Testis (tissue), 3 donors: Measurements from ENCODE around the gene SAP30BP. TPM values are rescaled to one million over a fixed set of nuclear protein-coding genes. Genes with fewer than 3 reads are reported as not detected.
A peak's percentile ranks its signal among the peaks of the same experiment; 100 is the strongest.

Experiments used
- DNase-seq: peaks from one replicate; pipeline ENCODE4 v3.0.0-alpha.2; 2019
- H3K27ac ChIP-seq, 2 donors: fragments of 200-600 bp; sonication (generic); one replicate each; pipeline ENCODE4 v1.5.1; 2019
- H3K27me3 ChIP-seq: fragments of 200-600 bp; sonication (generic); one replicate; pipeline ENCODE4 v1.5.1; 2019
- H3K36me3 ChIP-seq: fragments of 200-600 bp; sonication (generic); one replicate; pipeline ENCODE4 v1.5.1; 2017; ENCODE audit warnings: low read depth; ENCODE audit errors: missing control alignments
- H3K4me1 ChIP-seq: fragments of 200-600 bp; sonication (generic); one replicate; pipeline ENCODE4 v1.5.1; 2019
- H3K4me3 ChIP-seq, 2 donors: fragments of 200-600 bp; sonication (generic); one replicate each; pipeline ENCODE4 v1.5.1; 2017 to 2019
- H3K9me3 ChIP-seq: fragments of 200-600 bp; sonication (generic); one replicate; pipeline ENCODE4 v1.5.1; 2017
- POLR2A ChIP-seq: fragments of 450-650 bp; IDR thresholded peaks from one replicate; pipeline ENCODE4 v1.6.1; 2017; ENCODE audit warnings: antibody characterized with exemption, mild to moderate bottlenecking, moderate library complexity
- WGBS, 2 donors: methylation state at CpG; one replicate each; pipeline ENCODE4 v1.1.5; 2018; 5-methylcytosine and 5-hydroxymethylcytosine counted together
- intact Hi-C: fragments of 100-400 bp; cut with DNase I; formaldehyde crosslinking; loops from one replicate; pipeline ENCODE4 v1.15.1; 2023; ENCODE audit warnings: low total_unique reads
- polyA plus RNA-seq: library from polyadenylated mRNA; stranded (reverse); fragments of 350-450 nt; fragmentation: Illumina TruSeq; extraction: RNeasy Lipid Tissue Mini Kit (QIAGEN cat#74804); gene quantifications from one replicate; pipeline ENCODE4 v1.2.3, GENCODE V29; 2014; ENCODE audit warnings: low read depth, low replicate concordance; ENCODE audit not compliant: insufficient read depth
- total RNA-seq, 2 donors: library from RNA; depleted of rRNA; stranded (reverse); fragments of >200 nt; gene quantifications; one replicate each; pipeline ENCODE4 v1.2.3, GENCODE V29; 2016
- TF ChIP-seq, protein P1 (sequence below), 3 experiments: fragments of 450-650 bp in 2 of 3; fragments of 200-600 bp in 1 of 3; sonication (generic) in 1 of 3; IDR thresholded peaks; one replicate each; pipeline ENCODE4 v1.5.1; 2016 to 2019; ENCODE audit warnings: antibody characterized with exemption in 3 of 3, mild to moderate bottlenecking in 2 of 3, moderate library complexity in 1 of 3

SAP30BP gene
- total and polyA plus RNA-seq, 3 donors from 2014 or later: 78.4 to 95.9 (median 86.9) TPM

DNA sequence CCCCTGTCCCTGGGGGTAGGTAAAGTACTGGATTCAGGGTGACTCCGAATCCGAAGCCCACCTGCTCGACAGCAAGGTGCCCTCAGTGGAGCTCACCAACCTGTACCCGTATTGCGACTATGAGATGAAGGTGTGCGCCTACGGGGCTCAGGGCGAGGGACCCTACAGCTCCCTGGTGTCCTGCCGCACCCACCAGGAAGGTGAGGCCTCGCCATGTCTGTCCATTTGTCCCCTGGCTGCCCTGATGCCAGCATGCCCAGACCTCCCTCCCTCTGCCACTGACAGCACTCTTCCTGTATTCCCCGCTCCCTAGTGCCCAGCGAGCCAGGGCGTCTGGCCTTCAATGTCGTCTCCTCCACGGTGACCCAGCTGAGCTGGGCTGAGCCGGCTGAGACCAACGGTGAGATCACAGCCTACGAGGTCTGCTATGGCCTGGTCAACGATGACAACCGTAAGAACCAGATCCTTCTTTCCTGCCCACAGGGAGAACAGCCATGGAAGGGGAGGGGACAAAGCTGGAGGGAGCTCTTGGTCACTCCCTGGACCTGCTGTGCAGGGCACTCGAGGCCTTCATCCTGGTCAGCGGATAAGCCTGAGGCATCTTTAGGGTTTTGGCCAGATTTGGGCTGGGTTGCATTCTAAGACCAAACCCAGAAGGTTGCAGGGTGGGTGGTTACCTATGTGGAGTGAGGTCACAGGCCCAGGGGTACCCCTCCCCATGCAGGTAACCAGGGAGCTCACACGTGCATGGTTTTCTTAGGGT is 83.7 kb downstream of the SAP30BP start:
- peaks cover 22% of the 10 kb centered on the region for H3K4me1 ChIP-seq
- H3K27me3 ChIP-seq: no peaks in the 10 kb centered on the region
- no peaks in the 10 kb centered on the region for H3K9me3 ChIP-seq
- TF ChIP-seq, protein P1, sequence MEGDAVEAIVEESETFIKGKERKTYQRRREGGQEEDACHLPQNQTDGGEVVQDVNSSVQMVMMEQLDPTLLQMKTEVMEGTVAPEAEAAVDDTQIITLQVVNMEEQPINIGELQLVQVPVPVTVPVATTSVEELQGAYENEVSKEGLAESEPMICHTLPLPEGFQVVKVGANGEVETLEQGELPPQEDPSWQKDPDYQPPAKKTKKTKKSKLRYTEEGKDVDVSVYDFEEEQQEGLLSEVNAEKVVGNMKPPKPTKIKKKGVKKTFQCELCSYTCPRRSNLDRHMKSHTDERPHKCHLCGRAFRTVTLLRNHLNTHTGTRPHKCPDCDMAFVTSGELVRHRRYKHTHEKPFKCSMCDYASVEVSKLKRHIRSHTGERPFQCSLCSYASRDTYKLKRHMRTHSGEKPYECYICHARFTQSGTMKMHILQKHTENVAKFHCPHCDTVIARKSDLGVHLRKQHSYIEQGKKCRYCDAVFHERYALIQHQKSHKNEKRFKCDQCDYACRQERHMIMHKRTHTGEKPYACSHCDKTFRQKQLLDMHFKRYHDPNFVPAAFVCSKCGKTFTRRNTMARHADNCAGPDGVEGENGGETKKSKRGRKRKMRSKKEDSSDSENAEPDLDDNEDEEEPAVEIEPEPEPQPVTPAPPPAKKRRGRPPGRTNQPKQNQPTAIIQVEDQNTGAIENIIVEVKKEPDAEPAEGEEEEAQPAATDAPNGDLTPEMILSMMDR (IDR thresholded peaks at IDR 0.05): no peak
- no peak for TF ChIP-seq POLR2A
- H3K27ac ChIP-seq: no peak overlapping the region
- DNase-seq: no peak
- intact Hi-C loops: no loop called here
- no peak overlapping the region for H3K4me3 ChIP-seq
- 77 to 83% methylated on average over 12 to 23 of the region's 23 CpGs for WGBS, 2 donors
- no peaks in the 10 kb centered on the region for H3K36me3 ChIP-seq

- Histone ChIP-seq H3K27me3 (no peaks in the 10 kb centered on the region), H3K9me3 (no peaks in the 10 kb centered on the region), H3K27ac (no peak overlapping the region), H3K4me1 (peaks cover 22% of the 10 kb centered on the region), H3K4me3 (no peak overlapping the region), H3K36me3 (no peaks in the 10 kb centered on the region)
- TF ChIP-seq, protein P1 (IDR thresholded peaks at IDR 0.05): no peak
- TF ChIP-seq POLR2A: no peak
- WGBS, 2 donors: 89 to 94% methylated on average over 11 to 24 of the region's 24 CpGs
- DNase-seq: no peak
- intact Hi-C loops: no loop called here
Measured at GRCh38 chr17:75751676-75752404, 84.7 kb downstream of the SAP30BP start.

GRCh38 chr17:75752405-75752709 is 85.2 kb downstream of the SAP30BP start:
- no peaks in the 10 kb centered on the region for H3K27me3 ChIP-seq
- H3K4me3 ChIP-seq: no peak overlapping the region
- WGBS, 2 donors: 94% methylated on average over 10 of the region's 10 CpGs; no CpG with 5 or more reads in 1 of the 2 donors
- TF ChIP-seq, protein P1 (IDR thresholded peaks at IDR 0.05): no peak
- no peaks in the 10 kb centered on the region for H3K36me3 ChIP-seq
- peaks cover 22% of the 10 kb centered on the region for H3K4me1 ChIP-seq
- intact Hi-C loops: no loop called here
- no peak for DNase-seq
- no peak overlapping the region for H3K27ac ChIP-seq
- H3K9me3 ChIP-seq: no peaks in the 10 kb centered on the region

DNA sequence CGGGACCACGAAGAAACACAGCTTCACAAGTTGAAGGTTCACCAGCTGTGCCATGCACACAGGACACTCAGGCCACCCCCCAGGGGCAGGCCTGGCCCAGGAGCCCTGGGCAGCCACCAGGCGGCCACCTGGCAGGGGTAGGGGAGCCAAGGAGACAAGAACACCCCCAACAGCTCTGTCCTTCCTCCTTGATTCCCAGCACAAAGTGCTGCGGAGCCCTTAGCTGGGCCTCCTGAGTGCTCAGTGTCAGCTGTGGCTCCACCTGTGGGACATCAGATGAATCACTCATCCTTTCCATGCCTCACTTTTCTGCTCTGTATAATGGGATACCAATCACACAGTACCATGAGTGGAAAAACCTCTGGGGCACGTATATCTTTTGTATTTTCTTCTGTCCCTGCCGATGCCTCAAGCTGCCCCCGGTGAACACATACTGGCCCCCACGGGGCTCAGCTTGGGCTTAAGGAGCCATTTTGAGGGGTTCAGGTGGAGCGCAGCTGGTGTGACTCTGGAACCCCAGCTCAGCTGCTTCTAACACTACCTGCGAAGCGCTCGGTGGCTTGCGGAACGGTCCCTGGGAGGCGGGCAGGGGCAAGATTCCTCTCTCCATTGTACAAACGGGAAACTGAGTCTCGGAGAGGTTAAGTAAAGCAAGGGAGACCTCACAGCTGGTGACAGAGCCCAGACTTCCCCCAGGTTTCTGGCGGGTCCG is 85.8 kb downstream of the SAP30BP start:
- Histone ChIP-seq H3K36me3 (no peaks in the 10 kb centered on the region), H3K27me3 (no peaks in the 10 kb centered on the region), H3K4me1 (peaks cover 22% of the 10 kb centered on the region), H3K4me3 (peak overlapping the region; percentile 48 to 50), H3K9me3 (no peaks in the 10 kb centered on the region), H3K27ac (peak overlapping the region in 1 of 2 donors; percentile 63)
- WGBS, 2 donors: 50 to 66% methylated on average over 15 to 18 of the region's 19 CpGs
- no peak for DNase-seq
- no peak for TF ChIP-seq POLR2A
- TF ChIP-seq, protein P1 (IDR thresholded peaks at IDR 0.05): no peak
- intact Hi-C loops: no loop called here
